Measurements from ENCODE around the gene TRIM59.

TRIM59 gene

DNA sequence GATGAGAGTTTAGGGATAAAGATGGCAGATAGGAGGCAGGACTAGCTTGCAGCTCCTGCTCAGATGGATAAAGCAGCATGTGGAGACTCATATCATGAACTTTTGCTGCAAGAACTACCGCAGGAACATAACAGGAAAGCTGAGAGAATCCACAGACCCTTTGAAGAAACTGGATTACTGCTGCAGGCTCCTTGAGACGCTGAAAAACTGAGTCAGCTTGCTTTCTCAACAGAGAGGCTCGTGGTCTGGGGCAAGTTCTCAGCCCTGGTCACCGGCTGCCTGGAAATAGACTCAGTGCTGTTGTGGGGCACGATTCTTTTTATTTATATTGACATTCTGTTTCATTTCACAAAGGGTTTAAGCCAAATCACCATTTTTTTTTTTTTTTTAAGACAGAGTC, 28.8 kb upstream of the TRIM59 start:
- no peak overlapping the region for H3K14ac ChIP-seq (ENCODE audit: low read length)
- H3K18ac ChIP-seq (ENCODE audit: low read length) = no peak overlapping the region
- no peak overlapping the region for H4K8ac ChIP-seq (ENCODE audit: low read depth, low read length)
- no peak overlapping the region for H4K91ac ChIP-seq (ENCODE audit: low read depth, low read length)
- no peaks in the 10 kb centered on the region for H3K79me2 ChIP-seq (ENCODE audit: control insufficient read depth, insufficient read depth, low read length, poor library complexity)
- no peak overlapping the region for H3K4me3 ChIP-seq (ENCODE audit: low read depth, low read length)
- H2BK12ac ChIP-seq (ENCODE audit: low read length) = no peak overlapping the region
- no CpG with 5 or more reads among the region's 5 CpGs for WGBS (ENCODE audit: extremely low coverage, insufficient coverage, insufficient read length)
- no peak overlapping the region for H2BK5ac ChIP-seq (ENCODE audit: low read depth, low read length, poor library complexity)
- peaks cover 4 to 5% of the 10 kb centered on the region in 2 experiments for H3K4me1 ChIP-seq (ENCODE audit: control insufficient read depth in 1 of 2, insufficient read depth in 2 of 2, low read length in 2 of 2)
- DNase-seq = peak in 1 of 2 donors; percentile 19
- H3K4ac ChIP-seq (ENCODE audit: low read depth, low read length) = no peak overlapping the region
- no peaks in the 10 kb centered on the region for H3K36me3 ChIP-seq (ENCODE audit: control insufficient read depth in 1 of 2, insufficient read depth in 2 of 2, low read length in 2 of 2)
- peak overlapping the region; percentile 23 for H3K27ac ChIP-seq (ENCODE audit: low read depth, low read length)
- no peaks in the 10 kb centered on the region for H3K9me3 ChIP-seq (ENCODE audit: insufficient read depth, low read depth, low read length)
- H4K12ac ChIP-seq (ENCODE audit: low read depth, low read length) = no peak overlapping the region
- no peaks in the 10 kb centered on the region for H3K79me1 ChIP-seq (ENCODE audit: low read length)
- H3K27me3 ChIP-seq (ENCODE audit: insufficient read depth, low read length) = no peaks in the 10 kb centered on the region
- H3K4me2 ChIP-seq (ENCODE audit: low read length) = no peak overlapping the region
- no peak overlapping the region for H2AFZ ChIP-seq (ENCODE audit: insufficient read depth, low read length, poor library complexity)
- H2BK120ac ChIP-seq (ENCODE audit: insufficient read depth, low read length, poor library complexity) = no peak overlapping the region
- no peak overlapping the region for H3K9ac ChIP-seq (ENCODE audit: low read length)
- no peak overlapping the region for H3K23ac ChIP-seq (ENCODE audit: low read length)
- H2AK5ac ChIP-seq (ENCODE audit: low read length) = no peak overlapping the region

- no peak overlapping the region for H4K12ac ChIP-seq (ENCODE audit: low read depth, low read length)
- no peak overlapping the region for H3K18ac ChIP-seq (ENCODE audit: low read length)
- no peaks in the 10 kb centered on the region for H3K36me3 ChIP-seq (ENCODE audit: control insufficient read depth in 1 of 2, insufficient read depth in 2 of 2, low read length in 2 of 2)
- H3K9ac ChIP-seq (ENCODE audit: low read length) = no peak overlapping the region
- H3K4me2 ChIP-seq (ENCODE audit: low read length) = peak overlapping the region; percentile 29
- no peak overlapping the region for H3K23ac ChIP-seq (ENCODE audit: low read length)
- peaks cover 4 to 5% of the 10 kb centered on the region in 2 experiments for H3K4me1 ChIP-seq (ENCODE audit: control insufficient read depth in 1 of 2, insufficient read depth in 2 of 2, low read length in 2 of 2)
- H3K27me3 ChIP-seq (ENCODE audit: insufficient read depth, low read length) = no peaks in the 10 kb centered on the region
- H4K91ac ChIP-seq (ENCODE audit: low read depth, low read length) = no peak overlapping the region
- DNase-seq = peak; percentile 53 to 58
- H2AK5ac ChIP-seq (ENCODE audit: low read length) = no peak overlapping the region
- no peaks in the 10 kb centered on the region for H3K9me3 ChIP-seq (ENCODE audit: insufficient read depth, low read depth, low read length)
- H2BK120ac ChIP-seq (ENCODE audit: insufficient read depth, low read length, poor library complexity) = no peak overlapping the region
- no CpG with 5 or more reads among the region's 5 CpGs for WGBS (ENCODE audit: extremely low coverage, insufficient coverage, insufficient read length)
- H3K79me1 ChIP-seq (ENCODE audit: low read length) = no peaks in the 10 kb centered on the region
- H3K4me3 ChIP-seq (ENCODE audit: low read depth, low read length) = no peak overlapping the region
- peak overlapping the region; percentile 23 for H3K27ac ChIP-seq (ENCODE audit: low read depth, low read length)
- no peak overlapping the region for H2BK5ac ChIP-seq (ENCODE audit: low read depth, low read length, poor library complexity)
- H2AFZ ChIP-seq (ENCODE audit: insufficient read depth, low read length, poor library complexity) = no peak overlapping the region
- no peak overlapping the region for H3K4ac ChIP-seq (ENCODE audit: low read depth, low read length)
- H4K8ac ChIP-seq (ENCODE audit: low read depth, low read length) = no peak overlapping the region
- no peaks in the 10 kb centered on the region for H3K79me2 ChIP-seq (ENCODE audit: control insufficient read depth, insufficient read depth, low read length, poor library complexity)
- no peak overlapping the region for H2BK12ac ChIP-seq (ENCODE audit: low read length)
- no peak overlapping the region for H3K14ac ChIP-seq (ENCODE audit: low read length)
These were observed 28.2 kb upstream of the TRIM59 start for GRCh38 chr3:160477750-160478149.

DNA sequence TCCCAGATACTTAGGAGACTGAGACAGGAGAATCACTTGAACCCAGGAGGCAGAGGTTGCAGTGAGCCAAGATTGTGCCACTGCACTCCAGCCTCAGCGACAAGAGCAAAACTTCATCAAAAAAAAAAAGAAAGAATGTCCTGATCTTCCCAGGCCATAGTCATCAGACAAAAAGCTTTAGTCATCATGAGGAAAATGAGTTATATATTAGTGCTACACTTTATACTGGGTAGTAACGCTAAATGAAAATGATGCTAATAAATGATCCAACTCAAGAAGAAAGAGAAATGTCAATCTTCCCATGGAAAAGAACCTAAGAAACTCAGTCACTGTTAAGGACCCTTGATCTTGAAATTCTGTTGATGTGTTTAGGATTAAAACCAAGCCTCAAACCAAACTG, 26.3 kb upstream of the TRIM59 start:
- Histone ChIP-seq H3K23ac (ENCODE audit: low read length) (no peak overlapping the region), H2BK5ac (ENCODE audit: low read depth, low read length, poor library complexity) (no peak overlapping the region), H2AFZ (ENCODE audit: insufficient read depth, low read length, poor library complexity) (no peak overlapping the region), H3K79me1 (ENCODE audit: low read length) (no peaks in the 10 kb centered on the region), H3K36me3 (ENCODE audit: control insufficient read depth in 1 of 2, insufficient read depth in 2 of 2, low read length in 2 of 2) (no peaks in the 10 kb centered on the region), H3K4ac (ENCODE audit: low read depth, low read length) (no peak overlapping the region), H3K9me3 (ENCODE audit: insufficient read depth, low read depth, low read length) (peaks cover 2% of the 10 kb centered on the region), H3K18ac (ENCODE audit: low read length) (no peak overlapping the region), H3K14ac (ENCODE audit: low read length) (no peak overlapping the region), H3K4me3 (ENCODE audit: low read depth, low read length) (no peak overlapping the region), H4K12ac (ENCODE audit: low read depth, low read length) (no peak overlapping the region), H2BK12ac (ENCODE audit: low read length) (no peak overlapping the region), H4K91ac (ENCODE audit: low read depth, low read length) (no peak overlapping the region), H3K27ac (ENCODE audit: low read depth, low read length) (no peak overlapping the region), H2BK120ac (ENCODE audit: insufficient read depth, low read length, poor library complexity) (no peak overlapping the region), H4K8ac (ENCODE audit: low read depth, low read length) (no peak overlapping the region), H3K4me2 (ENCODE audit: low read length) (no peak overlapping the region), H3K9ac (ENCODE audit: low read length) (no peak overlapping the region), H3K4me1 (ENCODE audit: control insufficient read depth in 1 of 2, insufficient read depth in 2 of 2, low read length in 2 of 2) (peaks cover 4 to 5% of the 10 kb centered on the region in 2 experiments), H3K79me2 (ENCODE audit: control insufficient read depth, insufficient read depth, low read length, poor library complexity) (no peaks in the 10 kb centered on the region), H2AK5ac (ENCODE audit: low read length) (no peak overlapping the region), H3K27me3 (ENCODE audit: insufficient read depth, low read length) (no peaks in the 10 kb centered on the region)
- no CpG with 5 or more reads among the region's 2 CpGs for WGBS (ENCODE audit: extremely low coverage, insufficient coverage, insufficient read length)
- no peak for DNase-seq

DNA sequence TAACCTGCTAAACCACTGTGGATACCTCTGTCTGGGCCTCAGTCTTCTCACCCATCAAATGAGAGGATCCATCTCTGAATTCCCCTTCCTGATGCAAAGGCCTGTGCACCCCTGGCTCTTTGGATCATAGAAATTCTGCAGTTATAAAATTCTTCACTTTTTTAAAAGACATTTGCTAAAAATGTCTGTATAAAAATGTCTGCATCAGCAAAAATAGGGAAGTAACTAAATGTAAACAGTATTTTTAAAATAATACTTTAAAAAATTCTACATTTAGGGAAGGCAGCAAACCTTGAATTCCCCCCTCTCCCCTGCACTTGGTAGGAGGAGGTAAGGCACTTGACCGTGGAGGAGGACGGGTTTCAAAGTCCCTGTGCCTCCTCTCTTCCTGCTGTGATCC, 25.6 kb upstream of the TRIM59 start:
- Histone ChIP-seq H3K4me2 (ENCODE audit: low read length) (no peak overlapping the region), H3K27ac (ENCODE audit: low read depth, low read length) (no peak overlapping the region), H2BK12ac (ENCODE audit: low read length) (no peak overlapping the region), H3K4ac (ENCODE audit: low read depth, low read length) (no peak overlapping the region), H3K9me3 (ENCODE audit: insufficient read depth, low read depth, low read length) (peaks cover 4% of the 10 kb centered on the region), H3K79me2 (ENCODE audit: control insufficient read depth, insufficient read depth, low read length, poor library complexity) (no peaks in the 10 kb centered on the region), H2BK5ac (ENCODE audit: low read depth, low read length, poor library complexity) (no peak overlapping the region), H3K4me3 (ENCODE audit: low read depth, low read length) (no peak overlapping the region), H3K18ac (ENCODE audit: low read length) (no peak overlapping the region), H3K27me3 (ENCODE audit: insufficient read depth, low read length) (no peaks in the 10 kb centered on the region), H4K8ac (ENCODE audit: low read depth, low read length) (no peak overlapping the region), H3K4me1 (ENCODE audit: control insufficient read depth in 1 of 2, insufficient read depth in 2 of 2, low read length in 2 of 2) (peaks cover 4 to 5% of the 10 kb centered on the region in 2 experiments), H3K23ac (ENCODE audit: low read length) (no peak overlapping the region), H4K91ac (ENCODE audit: low read depth, low read length) (no peak overlapping the region), H2BK120ac (ENCODE audit: insufficient read depth, low read length, poor library complexity) (no peak overlapping the region), H2AFZ (ENCODE audit: insufficient read depth, low read length, poor library complexity) (no peak overlapping the region), H2AK5ac (ENCODE audit: low read length) (no peak overlapping the region), H3K9ac (ENCODE audit: low read length) (no peak overlapping the region), H3K14ac (ENCODE audit: low read length) (no peak overlapping the region), H4K12ac (ENCODE audit: low read depth, low read length) (no peak overlapping the region), H3K36me3 (ENCODE audit: control insufficient read depth in 1 of 2, insufficient read depth in 2 of 2, low read length in 2 of 2) (no peaks in the 10 kb centered on the region), H3K79me1 (ENCODE audit: low read length) (no peaks in the 10 kb centered on the region)
- WGBS (ENCODE audit: extremely low coverage, insufficient coverage, insufficient read length) = no CpG with 5 or more reads among the region's 2 CpGs
- no peak for DNase-seq

Measured in trophoblast cell (in vitro differentiated cells and primary cell).